GM10847 (cell line): ENCODE data around the gene TMEM184B.

Source experiments
- POLR2A ChIP-seq: IDR thresholded peaks from 2 replicates; pipeline ENCODE4 v1.6.1; 2011; ENCODE audit not compliant: insufficient read length; ENCODE audit errors: extremely low read depth

The TMEM184B gene

DNA sequence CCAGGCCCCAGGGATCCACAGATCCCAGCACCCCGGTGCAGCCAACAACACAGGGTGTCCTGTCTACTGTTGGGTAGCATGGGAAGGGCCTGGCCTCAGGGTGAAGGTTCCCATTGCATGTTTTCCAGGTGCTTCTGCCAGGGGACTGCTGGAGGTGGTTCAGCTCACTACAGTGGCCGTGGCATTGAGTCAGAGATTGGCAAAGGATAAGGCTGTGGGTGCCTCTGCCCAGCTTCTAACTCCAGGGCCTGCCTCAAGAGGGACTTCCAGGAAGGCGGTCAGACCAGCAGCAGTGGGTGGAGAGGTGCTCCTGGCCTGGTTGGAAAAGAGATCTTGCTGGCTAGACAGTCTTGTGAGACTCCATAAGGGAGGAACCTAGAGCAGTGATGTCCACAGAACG, 23.6 kb upstream of the TMEM184B start:
- TF ChIP-seq POLR2A: no peak

DNA sequence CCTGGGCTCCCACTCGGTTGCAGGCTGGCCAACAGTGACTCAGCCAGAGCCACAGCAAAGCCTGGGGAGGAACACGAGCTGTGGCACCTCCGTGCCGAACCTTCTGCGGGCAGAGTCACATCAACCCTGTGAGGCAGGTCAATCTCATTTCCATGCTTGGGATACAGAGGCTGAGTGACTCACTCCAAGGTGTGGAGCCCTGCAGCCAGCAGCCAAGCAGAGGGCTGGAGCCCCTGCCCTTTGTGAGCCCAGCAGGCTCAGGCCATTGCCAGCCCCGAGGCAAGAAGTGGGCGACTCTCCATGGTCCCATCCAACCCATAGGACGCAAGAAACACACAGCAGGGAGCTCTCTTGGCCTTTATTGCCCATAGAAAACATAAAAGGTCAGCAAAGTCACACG, 23.1 kb upstream of the TMEM184B start:
- TF ChIP-seq POLR2A: no peak

DNA sequence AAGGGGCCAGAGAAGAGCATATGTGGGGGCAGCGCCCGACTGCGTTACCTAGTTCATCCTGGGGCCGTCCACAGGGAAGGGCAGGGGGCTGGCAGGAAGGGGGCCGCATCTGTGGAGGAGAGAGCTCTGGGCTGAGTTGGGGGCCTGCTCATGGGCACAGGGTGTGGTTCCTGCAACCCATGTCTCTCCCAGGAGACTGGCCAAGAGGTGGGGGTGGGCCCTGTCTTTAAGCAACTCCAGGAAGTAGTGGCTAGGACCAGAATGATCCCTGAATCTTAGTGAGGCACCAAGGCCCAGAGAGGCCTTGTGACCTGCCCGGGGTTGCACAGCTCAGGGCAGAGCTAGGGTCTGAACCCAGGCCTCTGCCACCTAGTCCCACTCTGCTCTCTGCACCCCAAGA, 22.5 kb upstream of the TMEM184B start:
- no peak for TF ChIP-seq POLR2A

DNA sequence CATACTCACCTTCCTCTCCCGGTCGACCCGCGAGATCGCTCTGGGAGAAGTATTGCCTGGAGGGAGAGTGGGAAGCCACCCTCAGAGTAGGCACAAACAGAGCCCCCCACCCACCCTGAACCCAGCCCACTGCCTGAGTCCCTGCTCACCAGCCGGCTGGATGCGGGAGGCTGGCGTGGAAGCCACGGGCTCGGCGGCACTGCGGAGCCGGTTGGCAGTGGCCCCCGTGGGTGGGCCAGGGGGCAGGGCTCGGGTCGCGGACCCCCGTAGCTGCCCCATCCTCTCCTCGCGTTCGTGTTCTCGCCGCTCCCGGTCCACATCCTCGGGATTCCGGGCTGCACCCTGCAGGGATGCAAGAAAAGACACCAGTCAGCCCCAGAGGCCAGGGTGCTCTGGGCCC, 21.4 kb upstream of the TMEM184B start:
- no peak for TF ChIP-seq POLR2A

DNA sequence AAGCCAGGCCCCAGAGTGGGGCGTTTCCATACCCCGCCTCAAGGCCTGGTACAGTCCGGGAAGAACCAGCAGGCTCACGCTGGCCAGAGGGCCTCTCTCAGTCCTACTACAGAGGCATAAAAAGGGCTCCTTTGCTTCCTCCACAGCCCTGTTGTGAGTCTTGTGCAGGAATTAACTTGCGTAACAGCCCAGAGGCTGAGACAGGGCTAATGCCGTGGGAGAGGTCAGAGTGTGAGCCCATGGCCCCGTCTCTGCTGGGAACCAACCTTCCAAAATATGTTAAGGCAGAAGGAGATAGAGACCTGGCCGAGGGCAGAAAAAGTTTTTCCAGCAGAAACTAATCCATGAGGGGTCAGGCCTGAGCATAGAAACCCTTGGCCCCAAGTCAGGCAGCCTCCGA, 19.9 kb upstream of the TMEM184B start:
- TF ChIP-seq POLR2A: no peak

DNA sequence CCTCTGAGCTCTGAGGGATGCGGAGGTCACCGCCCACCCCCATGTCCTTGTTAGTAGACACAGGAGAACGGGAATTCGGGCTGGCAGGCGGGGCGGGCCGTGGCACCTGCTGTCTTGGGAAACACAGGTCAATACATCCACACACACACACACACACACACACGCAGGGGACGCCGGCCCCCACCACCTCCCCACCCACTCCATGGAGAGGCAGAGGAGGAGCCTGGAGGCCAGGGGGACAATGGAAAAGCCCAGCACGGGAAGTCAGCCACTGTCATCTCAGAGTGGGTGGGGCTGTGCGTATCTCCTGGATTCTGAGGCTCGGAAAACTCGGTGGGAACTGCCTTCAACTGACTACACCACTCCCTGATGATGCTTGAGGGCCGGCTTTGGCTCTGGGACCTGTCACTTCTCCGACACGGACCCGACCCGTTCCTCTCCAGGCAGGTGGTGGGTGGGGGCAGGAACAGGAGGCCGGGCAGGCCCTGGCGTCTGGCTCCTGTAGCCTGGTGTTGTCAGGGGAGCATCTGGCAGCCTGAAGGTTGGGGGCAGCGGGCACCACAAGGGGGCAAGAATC, 18.5 kb upstream of the TMEM184B start:
- TF ChIP-seq POLR2A: no peak

DNA sequence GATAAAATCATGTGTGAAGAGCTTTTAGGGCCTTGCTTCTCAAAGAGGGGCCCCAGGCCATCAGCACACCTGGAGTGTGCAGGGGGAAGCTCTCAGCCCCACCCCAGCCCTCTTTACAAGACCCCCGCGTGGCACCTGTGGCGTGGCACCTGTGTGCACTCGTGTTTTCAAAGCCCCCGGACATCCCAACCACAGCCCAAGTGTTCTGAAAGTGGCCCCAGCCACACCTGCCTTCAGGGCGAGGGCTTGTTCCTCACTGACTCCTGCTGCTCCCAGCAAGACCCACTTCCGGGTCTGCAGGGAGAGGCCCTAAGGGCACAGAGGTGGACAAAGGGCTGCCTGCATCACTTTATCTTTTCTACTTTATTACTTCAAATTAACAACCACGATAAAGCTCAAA, 17.5 kb upstream of the TMEM184B start:
- TF ChIP-seq POLR2A: no peak

DNA sequence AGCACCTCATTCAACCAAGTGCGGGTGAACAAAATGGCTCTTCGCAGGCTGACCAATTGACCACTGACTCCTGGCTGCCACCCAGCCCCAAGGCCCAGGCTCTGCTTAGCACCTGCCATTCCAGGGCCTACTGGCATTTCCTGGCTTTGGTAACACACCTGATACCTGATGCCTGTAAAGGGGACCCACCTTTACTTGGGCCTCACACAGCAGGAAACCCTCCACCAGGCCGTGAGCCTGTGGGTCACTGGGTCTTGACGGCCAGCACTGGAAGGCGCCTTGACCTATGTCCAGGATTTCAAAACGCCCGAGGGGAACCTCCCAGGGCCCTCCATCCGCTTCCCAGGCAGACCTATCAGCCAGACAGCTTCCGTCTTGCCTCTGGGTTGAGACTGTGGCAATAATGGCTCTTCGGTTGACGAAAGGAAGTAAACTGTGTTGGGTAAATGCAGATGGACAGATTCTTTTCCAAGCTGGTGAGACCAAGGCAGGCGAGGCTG, 16.8 kb upstream of the TMEM184B start:
- no peak for TF ChIP-seq POLR2A

DNA sequence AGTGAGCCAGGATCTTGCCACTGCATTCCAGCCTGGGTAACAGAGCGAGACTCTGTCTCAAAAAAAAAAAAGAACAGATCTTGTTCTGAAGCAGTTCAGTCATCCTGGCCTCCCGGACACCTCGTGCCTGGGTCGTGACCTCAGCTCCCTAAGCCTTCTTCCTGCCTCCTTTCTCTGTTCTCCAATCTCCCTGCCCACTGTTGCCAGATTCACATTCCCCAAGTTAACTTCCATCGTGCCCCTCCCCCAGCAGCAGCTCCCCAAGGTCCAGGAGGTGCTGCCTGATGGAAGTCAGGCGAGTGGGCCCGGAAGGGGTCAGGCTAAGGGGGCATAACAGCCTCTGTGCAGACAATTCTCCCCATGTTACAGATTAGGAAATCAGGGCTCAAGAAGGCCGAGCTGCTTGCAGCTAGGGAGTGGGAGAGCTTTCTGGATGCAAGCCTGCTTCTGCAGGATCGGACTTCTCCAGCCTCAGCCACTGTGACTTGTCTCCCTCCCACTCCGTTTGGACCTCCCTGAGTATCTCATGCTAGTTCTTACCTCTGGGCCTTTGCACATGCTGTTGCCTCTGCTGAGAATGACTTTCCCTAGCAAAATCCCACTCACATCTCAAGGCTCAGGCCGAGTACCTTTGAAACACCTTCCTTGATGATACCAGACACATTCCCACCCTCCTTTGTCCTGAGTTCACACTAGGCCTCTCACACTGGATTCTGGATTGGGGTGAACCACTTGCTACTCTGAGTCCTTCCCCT, 14.3 kb upstream of the TMEM184B start:
- TF ChIP-seq POLR2A: no peak

DNA sequence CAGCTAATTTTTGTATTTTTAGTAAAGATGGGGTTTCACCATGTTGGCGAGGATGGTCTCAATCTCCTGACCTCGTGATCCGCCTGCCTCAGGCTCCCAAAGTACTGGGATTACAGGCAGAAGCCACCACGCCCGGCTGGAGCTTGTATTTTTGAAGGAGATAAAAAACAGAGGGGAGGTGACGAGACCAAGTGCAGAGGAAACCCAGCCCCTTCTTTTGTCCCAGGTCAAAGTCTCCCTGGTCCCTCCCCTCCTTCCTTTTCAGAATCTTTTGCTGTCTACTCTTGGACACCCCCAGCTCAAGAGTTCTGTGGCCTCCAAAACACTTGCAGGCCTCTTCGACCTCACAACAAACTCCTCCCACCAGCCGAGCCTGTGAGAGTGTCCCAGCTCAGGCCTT, 12.2 kb upstream of the TMEM184B start:
- no peak for TF ChIP-seq POLR2A

DNA sequence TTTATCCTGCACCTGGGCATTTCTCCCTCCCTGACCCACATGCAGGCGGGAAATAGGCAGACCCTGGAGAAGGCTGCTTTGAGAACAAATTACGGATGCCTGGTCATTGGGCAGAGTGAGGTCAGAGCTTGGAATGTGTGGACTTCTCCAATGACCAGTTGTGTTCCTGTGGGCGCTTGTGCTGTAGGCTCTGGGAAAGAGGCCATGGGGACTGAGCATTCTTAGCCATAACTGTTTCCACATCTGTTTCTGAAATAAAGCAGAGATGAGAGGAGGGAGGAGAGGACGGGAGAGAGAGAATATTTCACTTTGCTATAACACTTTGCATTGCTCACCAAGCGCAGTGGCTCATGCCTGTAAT, 11.2 kb upstream of the TMEM184B start:
- TF ChIP-seq POLR2A: no peak

DNA sequence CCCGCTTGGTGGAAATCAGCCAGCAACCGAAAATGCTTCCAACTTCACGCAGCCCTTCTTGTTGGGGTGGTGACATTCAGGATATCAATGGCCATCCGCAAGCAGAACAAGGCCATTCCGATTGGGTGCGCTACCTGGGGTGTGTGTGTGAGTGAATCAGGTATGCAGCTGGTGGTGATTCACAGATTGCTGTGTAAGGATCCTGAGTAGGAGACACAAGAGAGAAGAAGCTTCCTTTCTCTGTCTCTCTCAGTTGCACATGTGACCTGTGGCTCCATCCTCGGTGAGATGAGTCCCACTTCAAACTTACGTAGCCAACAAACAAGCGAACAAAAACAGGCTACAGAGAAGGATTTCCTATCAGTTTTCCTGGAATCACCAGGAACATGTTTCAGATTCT, 9.6 kb upstream of the TMEM184B start:
- TF ChIP-seq POLR2A: no peak

DNA sequence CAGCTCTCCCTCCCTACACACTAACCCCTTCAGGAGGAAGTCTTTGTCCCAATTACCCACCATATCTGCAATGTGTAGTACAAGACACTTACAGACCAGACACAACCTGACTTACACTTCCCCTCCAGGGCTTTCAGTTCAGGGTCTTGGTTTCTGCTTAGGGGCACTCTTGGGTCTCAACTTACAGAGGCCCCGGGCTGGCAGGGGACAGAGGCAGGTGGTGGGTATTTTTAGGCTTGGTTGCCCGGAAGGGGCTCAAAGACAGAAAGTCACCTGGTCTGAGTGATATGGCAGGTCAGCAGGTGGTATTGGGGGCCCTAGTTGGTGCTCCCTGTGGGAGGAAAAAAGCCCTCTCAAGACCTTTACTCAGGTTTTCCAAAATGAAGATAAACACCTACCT, 3.4 kb upstream of the TMEM184B start:
- no peak for TF ChIP-seq POLR2A

DNA sequence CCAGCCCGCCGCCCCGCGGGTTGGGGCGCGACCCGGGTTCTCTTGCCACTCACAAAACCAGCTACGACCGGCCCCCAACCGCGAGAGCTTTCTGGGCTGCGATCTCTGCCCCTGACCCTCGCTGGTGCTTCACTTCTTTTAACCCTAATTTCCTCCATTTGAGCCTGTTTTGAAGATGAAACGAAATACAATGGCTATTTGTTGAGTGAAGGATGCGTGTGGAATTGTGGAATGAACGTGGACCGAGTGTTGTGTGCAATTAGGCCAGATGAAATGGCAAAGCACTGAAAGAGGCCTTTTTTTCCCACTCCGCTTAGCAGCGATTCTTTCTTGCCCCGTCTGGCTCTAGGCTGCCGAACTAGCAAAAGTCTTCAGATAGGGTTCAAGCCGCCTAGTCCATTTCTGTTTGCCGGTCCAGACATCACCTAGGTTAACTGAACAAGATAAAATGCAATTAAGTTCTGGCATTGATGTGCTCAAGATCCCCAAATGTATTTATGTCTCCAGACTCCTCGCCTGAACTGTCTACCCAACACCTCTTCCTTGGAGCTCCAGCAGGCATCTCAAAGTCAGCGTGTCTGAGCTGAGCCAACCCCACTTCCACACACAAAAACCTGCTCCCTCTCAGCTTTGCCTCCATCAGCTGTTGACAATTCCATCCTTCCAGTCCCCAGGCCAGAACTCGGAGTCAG, 471 bp upstream of the TMEM184B start:
- TF ChIP-seq POLR2A: no peak

DNA sequence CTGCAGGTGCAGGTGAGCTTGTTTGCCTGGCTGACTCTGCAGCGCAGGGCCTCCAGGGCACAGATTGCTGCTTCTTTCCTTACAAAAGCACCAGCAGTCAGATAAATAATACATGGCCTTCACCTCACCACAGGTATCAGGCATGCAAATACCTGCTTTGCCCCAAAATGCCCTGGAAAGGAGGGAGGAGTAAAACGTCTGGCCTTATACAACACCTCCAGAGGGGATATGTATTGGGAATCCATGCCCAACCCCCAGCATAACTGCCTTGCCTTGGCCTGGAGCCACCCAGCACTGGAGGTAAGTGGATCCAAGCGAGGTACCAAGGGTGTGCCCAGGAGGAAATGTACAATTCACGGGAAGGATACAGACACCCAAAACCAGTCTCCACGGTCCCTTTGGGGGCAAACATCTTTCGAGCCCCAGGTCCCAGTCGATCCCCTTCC, 860 bp downstream of the TMEM184B start:
- TF ChIP-seq POLR2A: no peak

DNA sequence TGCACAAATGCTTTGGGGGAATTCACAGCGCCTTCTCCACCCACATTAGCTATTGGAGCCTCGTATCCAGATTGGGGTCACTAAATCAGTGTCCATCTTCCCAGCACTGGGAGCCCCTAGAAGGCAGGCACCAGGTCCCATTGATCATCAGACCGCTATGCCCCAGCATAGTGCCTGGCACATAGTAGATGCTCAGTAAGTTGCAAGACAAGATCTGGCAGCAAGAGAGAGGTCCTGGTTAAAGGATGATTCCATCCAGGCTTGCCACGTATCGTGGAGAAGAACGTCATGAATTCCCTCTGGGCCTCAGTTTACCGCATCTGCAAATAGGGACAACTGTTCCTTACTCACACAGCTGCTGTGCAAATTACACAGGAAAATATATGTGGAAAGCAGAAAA, 1.7 kb downstream of the TMEM184B start:
- TF ChIP-seq POLR2A: no peak
